A172 (cell line): ENCODE results near the gene ADAM8. TPM values are rescaled to one million over a fixed set of nuclear protein-coding genes. Genes with fewer than 3 reads are reported as not detected.
A peak's percentile ranks its signal among the peaks of the same experiment; 100 is the strongest.

Experiments
- DNase-seq: peaks from one replicate; pipeline ENCODE4 v3.0.0-alpha.2; 2015; ENCODE audit warnings: low spot score
- total RNA-seq: library from RNA; depleted of rRNA; stranded (reverse); fragments of >200 nt; shearing (Covaris generic); gene quantifications from 2 replicates; pipeline ENCODE4 v1.2.3, GENCODE V29; 2014

The ADAM8 gene
- total RNA-seq, 1 experiment from 2014 or later, result 0.31 TPM

GRCh38 chr10:133308421-133309099 lies 31.9 kb upstream of the ADAM8 start, which contains the start of the genes TUBGCP2 and ZNF511:
Gene TUBGCP2, minus strand, starts transcription at chr10:133308872. Its CDS starts 5,931 bp downstream, at chr10:133302941.
Gene ZNF511, plus strand, starts transcription at chr10:133308914. Its CDS starts 30 bp downstream, at chr10:133308944.
- peak; percentile 44 for DNase-seq

DNA sequence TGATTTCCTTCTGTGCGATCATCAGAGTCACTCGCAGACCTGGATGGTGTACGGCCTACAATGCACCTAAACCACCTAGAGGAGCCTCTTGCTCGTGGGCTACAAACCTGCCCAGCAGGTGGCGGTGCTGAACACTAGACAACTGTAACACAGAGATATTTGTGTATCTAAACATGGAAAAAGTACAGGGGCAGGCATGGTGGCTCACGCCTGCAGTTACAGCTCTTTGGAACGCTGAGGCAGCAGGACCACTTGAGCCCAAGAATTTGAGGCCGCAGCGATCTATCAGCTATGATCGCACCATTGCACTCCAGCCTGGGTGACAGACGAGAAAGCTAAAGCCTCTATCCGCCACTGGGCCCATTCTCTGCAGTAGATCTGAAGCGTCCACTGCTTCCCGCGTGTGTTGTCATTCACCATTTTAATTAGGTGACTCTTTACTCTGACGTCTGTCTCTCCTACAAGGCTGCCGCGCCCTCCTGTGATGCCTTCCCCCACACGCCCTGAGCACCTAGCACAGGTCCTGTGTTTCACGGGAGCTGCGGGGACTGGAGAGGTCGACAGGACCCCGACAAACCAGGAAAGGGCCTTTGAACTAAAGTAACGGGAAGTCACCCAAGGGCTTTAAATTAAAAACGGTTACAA lies 31.2 kb upstream of the ADAM8 start:
- DNase-seq, result peak; percentile 50

DNA sequence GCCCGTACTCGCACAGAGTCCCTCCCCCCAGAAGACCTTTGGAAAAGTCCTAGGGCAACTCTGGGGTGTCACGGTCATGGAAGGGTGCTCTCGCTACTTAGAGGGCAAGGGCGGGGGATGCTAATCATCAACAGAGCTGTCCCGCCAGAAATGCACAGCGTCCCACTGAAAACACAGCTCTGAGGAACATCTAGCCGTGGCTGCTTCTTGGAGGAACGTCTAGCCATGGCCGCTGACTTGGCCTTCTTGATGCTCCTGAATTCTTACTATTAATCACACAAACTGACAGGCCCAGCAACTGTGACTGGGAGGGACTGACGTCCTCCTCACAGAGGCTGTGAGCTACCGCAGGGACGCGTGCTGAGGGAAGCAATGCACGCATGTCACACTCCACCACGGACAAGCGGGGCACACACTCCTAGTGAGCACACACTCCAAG lies 30.3 kb upstream of the ADAM8 start:
- no peak for DNase-seq

DNA sequence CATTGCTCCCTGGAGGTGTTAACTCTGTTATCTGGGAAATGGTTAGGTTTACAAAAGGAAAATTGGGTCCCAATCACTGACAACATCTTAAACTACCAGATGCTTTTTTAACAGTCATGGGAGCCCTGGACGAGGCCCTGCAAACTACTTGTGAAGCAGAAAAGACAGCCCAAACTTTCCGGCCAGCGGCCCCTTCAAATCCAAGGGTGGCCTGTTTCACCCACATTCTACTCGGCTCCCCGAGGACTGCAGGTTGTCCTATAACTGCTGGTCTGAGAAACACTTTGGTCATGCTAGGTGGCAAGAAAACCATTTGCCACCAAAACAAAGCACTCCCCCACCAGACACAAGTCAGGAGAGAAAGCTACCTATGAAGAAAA lies 29.4 kb upstream of the ADAM8 start:
- DNase-seq, result no peak

- DNase-seq, result no peak
Observed at GRCh38 chr10:133303206-133303605, 26.5 kb upstream of the ADAM8 start.

GRCh38 chr10:133302230-133302629 lies 25.6 kb upstream of the ADAM8 start:
- no peak for DNase-seq

- no peak for DNase-seq
Observed at GRCh38 chr10:133299738-133300137, 23.1 kb upstream of the ADAM8 start.

DNA sequence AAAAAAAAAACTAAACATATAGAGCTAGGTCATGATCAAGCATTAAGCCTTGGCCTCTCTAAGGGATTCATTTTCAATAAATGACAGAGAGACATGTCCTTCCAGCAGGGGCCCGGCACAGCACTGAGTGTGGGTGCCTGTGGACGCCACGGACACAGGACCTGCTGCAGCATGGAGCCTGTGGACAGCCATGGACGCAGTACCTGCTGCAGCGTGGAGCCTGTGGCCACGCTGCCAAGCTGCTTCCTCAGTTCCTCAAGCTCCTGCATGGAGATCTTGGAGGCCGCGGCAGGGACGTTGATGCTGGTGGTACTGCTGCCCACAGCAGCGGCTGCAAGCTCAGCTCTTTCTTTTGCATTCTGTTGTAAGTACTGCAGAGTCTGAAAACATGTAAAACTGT lies 22.6 kb upstream of the ADAM8 start:
- DNase-seq, result no peak

DNA sequence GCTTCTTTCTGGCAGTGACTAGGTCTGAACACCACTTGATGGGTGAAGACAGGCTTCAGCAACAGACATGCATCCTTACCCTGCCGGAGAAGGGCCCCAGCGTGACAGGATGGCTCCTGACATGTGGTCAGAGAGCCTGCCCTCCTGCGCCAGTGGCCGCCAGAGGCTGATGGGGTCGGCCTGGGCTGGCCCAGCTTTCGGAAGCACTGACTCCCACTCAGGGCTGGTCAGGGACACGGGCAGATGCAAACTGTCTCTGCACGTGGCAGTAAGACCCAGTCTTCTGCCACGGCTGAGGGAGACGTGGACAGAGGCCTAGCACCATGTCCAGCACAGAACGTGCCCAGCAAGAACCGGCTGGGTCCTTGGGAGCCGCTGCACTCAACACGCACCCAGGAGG lies 21.8 kb upstream of the ADAM8 start:
- DNase-seq, result no peak

- DNase-seq, result no peak
Observed at GRCh38 chr10:133297504-133297903, 20.8 kb upstream of the ADAM8 start.

DNA sequence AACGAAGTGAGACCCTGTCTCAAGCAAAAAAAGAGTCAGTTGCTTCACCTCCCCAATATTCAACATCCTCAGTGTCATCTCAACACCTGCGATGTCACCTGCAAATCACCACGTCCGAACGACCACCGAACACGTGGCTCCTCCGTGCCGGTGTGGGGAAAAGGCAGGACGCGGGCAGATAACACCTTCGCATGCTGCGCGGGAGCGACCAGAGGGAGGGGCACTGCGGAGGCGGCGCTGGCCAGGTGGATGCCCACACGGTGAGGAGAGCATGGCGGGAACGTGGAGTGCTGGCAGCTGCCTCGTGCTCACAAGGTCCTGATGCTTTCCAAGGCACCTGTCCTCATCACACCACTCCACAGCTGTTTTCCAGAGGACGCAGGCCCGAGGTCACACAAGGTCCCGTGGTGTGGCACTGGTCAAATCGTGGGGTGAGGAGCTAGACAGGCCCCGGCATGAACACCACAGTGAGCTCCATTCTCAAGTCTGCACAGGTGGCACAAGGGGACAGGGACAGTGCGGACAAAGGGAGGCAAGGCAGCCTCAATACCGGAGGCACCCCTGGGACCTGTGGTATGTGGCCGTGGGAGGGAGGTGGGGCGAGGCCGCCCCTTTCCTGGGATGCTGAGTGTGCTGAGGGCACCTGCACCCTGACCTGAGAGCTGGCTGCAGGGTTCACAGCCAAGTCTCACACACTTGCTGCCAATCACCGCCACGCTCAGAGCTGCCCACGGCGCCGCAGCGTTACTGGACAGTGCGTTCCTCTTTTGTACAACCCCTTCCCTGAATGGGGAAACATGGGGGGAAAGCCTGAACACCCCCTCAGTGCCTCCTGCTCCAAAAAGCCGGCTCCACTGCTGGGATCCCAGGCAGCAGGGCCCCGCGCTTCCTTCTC lies 19.0 kb upstream of the ADAM8 start:
- DNase-seq, result no peak

GRCh38 chr10:133294189-133294588 lies 17.5 kb upstream of the ADAM8 start:
- DNase-seq, result no peak

- no peak for DNase-seq
Observed at GRCh38 chr10:133293810-133294119, 17.1 kb upstream of the ADAM8 start.

- DNase-seq, result peak; percentile 84
Observed at GRCh38 chr10:133292919-133293809, 16.5 kb upstream of the ADAM8 start.

- no peak for DNase-seq
Observed at GRCh38 chr10:133289761-133290160, 13.1 kb upstream of the ADAM8 start.

DNA sequence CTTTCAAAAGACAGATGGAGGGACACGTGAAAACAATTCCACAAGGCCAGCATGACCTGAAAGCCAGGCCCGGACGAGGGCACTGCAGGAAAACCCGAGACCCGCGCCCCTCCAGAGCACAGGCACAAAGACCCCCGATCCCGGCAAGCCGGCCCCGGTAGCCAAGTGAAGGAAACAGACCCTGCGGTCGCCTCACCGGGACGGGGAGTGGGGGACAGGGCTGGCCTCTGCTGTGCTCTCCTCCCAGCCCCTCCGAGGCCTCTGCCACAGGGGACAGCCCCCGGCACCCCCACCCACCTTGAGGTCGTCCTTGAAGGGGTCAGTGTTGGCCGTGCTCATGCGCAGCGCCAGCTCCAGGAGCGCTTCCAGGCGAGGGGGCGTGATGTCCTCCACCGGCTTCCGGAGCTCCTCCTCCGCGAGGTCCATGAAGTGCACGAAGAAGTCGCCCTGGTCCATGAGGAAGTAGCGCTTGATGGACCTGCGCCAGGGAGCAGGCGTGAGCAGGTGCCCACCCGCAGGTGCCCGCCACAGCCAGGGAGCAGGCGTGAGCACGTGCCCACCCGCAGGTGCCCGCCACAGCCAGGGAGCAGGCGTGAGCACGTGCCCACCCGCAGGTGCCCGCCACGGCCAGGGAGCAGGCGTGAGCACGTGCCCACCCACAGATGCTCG lies 11.3 kb upstream of the ADAM8 start:
- no peak for DNase-seq

DNA sequence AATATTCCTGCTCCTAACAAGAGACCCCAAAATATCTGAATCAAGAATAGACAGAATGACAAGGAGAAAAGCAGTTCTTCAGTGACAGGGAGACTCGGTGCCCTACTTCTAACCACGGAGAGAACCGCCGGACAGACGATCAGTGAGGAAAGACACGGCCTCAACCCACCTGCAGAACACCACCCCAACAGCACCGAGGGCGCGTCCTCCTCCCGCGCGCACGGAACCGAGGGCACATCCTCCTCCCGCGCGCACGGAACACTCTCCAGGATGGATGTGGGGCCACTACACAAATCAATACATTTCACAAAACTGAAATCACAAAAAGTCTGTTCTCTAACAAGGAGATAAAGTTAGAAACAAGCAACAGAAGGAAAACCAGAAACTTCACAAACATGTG lies 9.7 kb upstream of the ADAM8 start:
- DNase-seq, result no peak

DNA sequence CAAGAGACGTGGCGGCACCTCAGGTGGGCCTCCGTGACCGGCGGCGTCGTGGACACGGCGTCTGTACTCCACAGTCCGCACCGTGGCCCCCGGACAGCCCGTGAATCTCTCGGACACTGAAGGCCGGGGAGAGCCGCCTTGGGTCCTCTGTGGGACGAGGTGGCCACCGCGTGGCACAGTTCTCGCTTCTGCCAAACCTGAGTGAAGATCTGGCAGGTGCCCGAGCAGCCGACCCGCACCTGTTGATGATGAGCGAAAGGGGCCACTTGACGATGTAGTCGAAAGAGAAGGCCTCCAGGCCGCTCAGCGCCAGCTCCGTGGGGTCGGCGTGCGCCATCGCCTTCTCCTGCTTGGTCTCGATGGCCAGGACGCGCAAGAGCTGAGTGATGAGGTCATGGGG lies 8.5 kb upstream of the ADAM8 start:
- no peak for DNase-seq

- DNase-seq, result no peak
Observed at GRCh38 chr10:133283931-133284330, 7.3 kb upstream of the ADAM8 start.

GRCh38 chr10:133282846-133283390 lies 6.2 kb upstream of the ADAM8 start:
- DNase-seq, result no peak
